Fibroblast of lung (primary cell): ENCODE results near the gene PIP4K2A. TPM values are rescaled to one million over a fixed set of nuclear protein-coding genes. Genes with fewer than 3 reads are reported as not detected.

Experiments used
- DNase-seq, 2 donors: peaks; one replicate each; pipeline versions ENCODE4 v3.0.0 to v3.0.0-alpha.2; 2010; ENCODE audit warnings: low read depth in 2 of 2
- H2AFZ ChIP-seq: 2 replicates; pipeline ENCODE4 v1.5.1; 2012; ENCODE audit warnings: low read length, control low read depth, inconsistent platforms
- H3K27ac ChIP-seq: 2 replicates; pipeline ENCODE4 v1.5.1; 2011; ENCODE audit warnings: low read length, control low read depth; ENCODE audit not compliant: insufficient read depth
- H3K27me3 ChIP-seq: 2 replicates; pipeline ENCODE4 v1.5.1; 2011; ENCODE audit warnings: mild to moderate bottlenecking, low read length; ENCODE audit not compliant: control insufficient read depth, insufficient read depth
- H3K36me3 ChIP-seq: 2 replicates; pipeline ENCODE4 v1.5.1; 2011; ENCODE audit warnings: low read length; ENCODE audit not compliant: control insufficient read depth, insufficient read depth
- H3K4me1 ChIP-seq: 2 replicates; pipeline ENCODE4 v1.5.1; 2011; ENCODE audit warnings: low read length; ENCODE audit not compliant: control insufficient read depth, insufficient read depth; ENCODE audit errors: extremely low read depth
- H3K4me2 ChIP-seq: 2 replicates; pipeline ENCODE4 v1.5.1; 2011; ENCODE audit warnings: low read length, control low read depth; ENCODE audit not compliant: insufficient read depth; ENCODE audit errors: extremely low read depth
- H3K4me3 ChIP-seq, 4 experiments: fragments of 200-600 bp in 1 of 4; sonication (generic) in 1 of 4; replicated peaks in 1 of 4; 2 replicates each; pipeline ENCODE4 v1.5.1; 2011 to 2016; ENCODE audit warnings: low read length in 4 of 4, low read depth in 3 of 4, mild to moderate bottlenecking in 3 of 4, control low read depth in 2 of 4, inconsistent platforms in 1 of 4, mixed read lengths in 1 of 4; ENCODE audit not compliant: insufficient read depth in 1 of 4; ENCODE audit errors: control extremely low read depth in 1 of 4
- H3K79me2 ChIP-seq: 2 replicates; pipeline ENCODE4 v1.5.1; 2012; ENCODE audit warnings: mild to moderate bottlenecking, low read length, inconsistent platforms; ENCODE audit not compliant: control insufficient read depth, insufficient read depth
- H3K9ac ChIP-seq: 2 replicates; pipeline ENCODE4 v1.5.1; 2011; ENCODE audit warnings: mild to moderate bottlenecking, low read length, control low read depth; ENCODE audit not compliant: insufficient read depth
- H3K9me3 ChIP-seq: 2 replicates; pipeline ENCODE4 v1.5.1; 2012; ENCODE audit warnings: low read depth, low read length; ENCODE audit not compliant: control insufficient read depth, insufficient read depth
- H4K20me1 ChIP-seq: 2 replicates; pipeline ENCODE4 v1.5.1; 2011; ENCODE audit warnings: low read length; ENCODE audit not compliant: control insufficient read depth, insufficient read depth; ENCODE audit errors: extremely low read depth
- CTCF ChIP-seq, 2 donors: IDR thresholded peaks in 1 of 2; conservative IDR thresholded peaks in 1 of 2; 1 replicate in 1 of 2; 2 replicates in 1 of 2; pipeline ENCODE4 v1.5.1; 2011 to 2012; ENCODE audit warnings: low read length in 2 of 2, control low read depth in 1 of 2, inconsistent platforms in 1 of 2, low read depth in 1 of 2, mild to moderate bottlenecking in 1 of 2
- EZH2 ChIP-seq: IDR thresholded peaks from 2 replicates; pipeline ENCODE4 v1.5.1; 2012; ENCODE audit warnings: low read length, control low read depth, mild to moderate bottlenecking; ENCODE audit errors: missing control alignments
- polyA plus RNA-seq, 2 donors: library from polyadenylated mRNA; depleted of rRNA in 1 of 2; stranded (reverse) in 1 of 2; unstranded in 1 of 2; fragments of >200 nt; gene quantifications; 2 replicates each; pipeline ENCODE4 v1.2.1, GENCODE V29; 2011 to 2012; ENCODE audit warnings: missing spikeins in 1 of 2
- total RNA-seq: library from RNA; depleted of rRNA; stranded (reverse); fragments of >200 nt; gene quantifications from 2 replicates; pipeline ENCODE4 v1.2.1, GENCODE V29; 2014

Gene PIP4K2A
- total and polyA plus RNA-seq, 2 donors (not counting 1 experiment from before 2014, with no cell fraction given): 28.5 to 40.0 TPM

GRCh38 chr10:22601618-22602017, 112.8 kb downstream of the PIP4K2A start:
- DNase-seq: no peak
- no peak for TF ChIP-seq CTCF (conservative IDR thresholded peaks at IDR 0.05 in 1 of 2, IDR thresholded peaks at IDR 0.05 in 1 of 2; ENCODE audit: low read depth in 1 of 2, low read length in 2 of 2)
- TF ChIP-seq EZH2: no peak
- Histone ChIP-seq H3K79me2 (no peaks in the 10 kb centered on the region), H3K36me3 (peaks cover 1% of the 10 kb centered on the region), H3K4me1 (peaks cover 22% of the 10 kb centered on the region), H3K9ac (no peak overlapping the region), H3K4me3 (no peak overlapping the region), H3K9me3 (no peaks in the 10 kb centered on the region), H3K27ac (no peak overlapping the region), H3K27me3 (no peaks in the 10 kb centered on the region), H4K20me1 (no peaks in the 10 kb centered on the region), H3K4me2 (no peak overlapping the region), H2AFZ (no peak overlapping the region)

- Histone ChIP-seq H4K20me1 (no peaks in the 10 kb centered on the region), H3K9ac (no peak overlapping the region), H3K27me3 (no peaks in the 10 kb centered on the region), H2AFZ (no peak overlapping the region), H3K4me2 (peak overlapping the region; percentile 11), H3K79me2 (no peaks in the 10 kb centered on the region), H3K4me1 (peaks cover 22% of the 10 kb centered on the region), H3K9me3 (no peaks in the 10 kb centered on the region), H3K27ac (peak overlapping the region; percentile 57), H3K36me3 (peaks cover 1% of the 10 kb centered on the region), H3K4me3 (no peak overlapping the region)
- TF ChIP-seq EZH2 (no peak), CTCF (conservative IDR thresholded peaks at IDR 0.05 in 1 of 2, IDR thresholded peaks at IDR 0.05 in 1 of 2; ENCODE audit: low read depth in 1 of 2, low read length in 2 of 2) (no peak)
- peak in 1 of 2 donors; percentile 28 for DNase-seq
Measured at GRCh38 chr10:22599636-22600228, 114.6 kb downstream of the PIP4K2A start.

GRCh38 chr10:22599048-22599561, 115.3 kb downstream of the PIP4K2A start:
- no peaks in the 10 kb centered on the region for H3K27me3 ChIP-seq
- peak overlapping the region; percentile 57 for H3K27ac ChIP-seq
- no peak overlapping the region for H3K9ac ChIP-seq
- no peaks in the 10 kb centered on the region for H4K20me1 ChIP-seq
- peak; percentile 78 to 87 for DNase-seq
- no peaks in the 10 kb centered on the region for H3K9me3 ChIP-seq
- no peaks in the 10 kb centered on the region for H3K79me2 ChIP-seq
- H3K4me2 ChIP-seq: peak overlapping the region; percentile 28
- H3K4me3 ChIP-seq: no peak overlapping the region
- H3K36me3 ChIP-seq: peaks cover 1% of the 10 kb centered on the region
- no peak for TF ChIP-seq EZH2
- TF ChIP-seq CTCF (conservative IDR thresholded peaks at IDR 0.05 in 1 of 2, IDR thresholded peaks at IDR 0.05 in 1 of 2; ENCODE audit: low read depth in 1 of 2, low read length in 2 of 2): no peak
- H2AFZ ChIP-seq: no peak overlapping the region
- peaks cover 22% of the 10 kb centered on the region for H3K4me1 ChIP-seq
